K562 (cell line): ENCODE results near the gene FIZ1. TPM values are rescaled to one million over a fixed set of nuclear protein-coding genes. Genes with fewer than 3 reads are reported as not detected.
A peak's percentile ranks its signal among the peaks of the same experiment; 100 is the strongest.

Experiments used
- CHCHD3 ChIP-seq: fragments of 250-450 bp; sonication (Bioruptor Pico); IDR thresholded peaks from 2 replicates; pipeline ENCODE4 v2.1.2; 2022; ENCODE audit warnings: mild to moderate bottlenecking
- ELF4 ChIP-seq: fragments of 450-650 bp; formaldehyde crosslinking; IDR thresholded peaks from 2 replicates; pipeline ENCODE4 v1.4.0; 2022; ENCODE audit warnings: missing genetic modification characterization
- KLF6 ChIP-seq: fragments of 250-450 bp; sonication (Bioruptor Pico); IDR thresholded peaks from 2 replicates; pipeline ENCODE4 v1.4.0; 2020; ENCODE audit warnings: mild to moderate bottlenecking, moderate library complexity, borderline replicate concordance
- MAFK ChIP-seq: IDR thresholded peaks from 2 replicates; pipeline ENCODE4 v1.6.1; 2011; ENCODE audit warnings: low read length, improper control_type of control experiment
- MAZ ChIP-seq, 2 experiments: fragments of 450-650 bp in 1 of 2; sonication (generic) in 1 of 2; formaldehyde crosslinking; IDR thresholded peaks in 1 of 2; conservative IDR thresholded peaks in 1 of 2; 2 replicates each; pipeline versions ENCODE4 v1.4.0 to v1.5.0; 2020; ENCODE audit warnings: mild to moderate bottlenecking in 1 of 2, missing genetic modification reagents in 1 of 2
- SAFB2 ChIP-seq: fragments of 200-400 bp; formaldehyde crosslinking; IDR thresholded peaks from 2 replicates; pipeline ENCODE4 v1.6.1; 2018; ENCODE audit warnings: borderline replicate concordance, low read length, low read depth, moderate library complexity; ENCODE audit not compliant: severe bottlenecking
- STAT5B ChIP-seq: fragments of 250-450 bp; sonication (Bioruptor Pico); IDR thresholded peaks from 2 replicates; pipeline ENCODE4 v1.8.0; 2021; ENCODE audit warnings: mild to moderate bottlenecking, inconsistent platforms
- TEAD2 ChIP-seq: fragments of 450-650 bp; IDR thresholded peaks from 2 replicates; pipeline ENCODE4 v1.6.1; 2016; ENCODE audit warnings: missing genetic modification characterization, control low read depth, missing compliant biosample characterization
- TRIM24 ChIP-seq, 2 experiments: fragments of 450-650 bp; IDR thresholded peaks; 2 replicates each; pipeline ENCODE4 v1.6.1; 2016
- VEZF1 ChIP-seq: fragments of 200-800 bp; sonication (Bioruptor generic); IDR thresholded peaks from 2 replicates; pipeline ENCODE4 v1.6.1; 2017; ENCODE audit warnings: missing genetic modification characterization, missing compliant biosample characterization
- ZBTB2 ChIP-seq: fragments of 450-650 bp; IDR thresholded peaks from 2 replicates; pipeline ENCODE4 v1.6.1; 2016; ENCODE audit warnings: antibody characterized with exemption
- ZNF165 ChIP-seq: fragments of 250-450 bp; sonication (Bioruptor Pico); IDR thresholded peaks from 2 replicates; pipeline ENCODE4 v1.4.0; 2020; ENCODE audit warnings: borderline replicate concordance
- ZNF445 ChIP-seq: fragments of 250-450 bp; sonication (Bioruptor Pico); IDR thresholded peaks from 2 replicates; pipeline ENCODE4 v1.4.0; 2020; ENCODE audit warnings: low read depth, mild to moderate bottlenecking, moderate library complexity
- polyA plus RNA-seq, 8 experiments: library from polyadenylated mRNA; depleted of rRNA in 4 of 8; stranded (reverse) in 5 of 8; unstranded in 3 of 8; fragments of >200 nt; fragmentation: Nextera tagmentation in 2 of 8; fragmentation: Illumina TruSeq in 1 of 8; extraction: Ambion mirVana in 2 of 8; extraction: Trizol in 1 of 8; gene quantifications; 2 replicates each; pipeline versions ENCODE4 v1.2.1 to v1.2.3, GENCODE V29; 2011 to 2014; ENCODE audit warnings: inconsistent platforms in 1 of 8, missing spikeins in 1 of 8
- total RNA-seq, 7 experiments: library from RNA; depleted of rRNA in 6 of 7; stranded (reverse); fragments of >200 nt in 6 of 7; fragmentation: Illumina TruSeq in 2 of 7; extraction: Trizol in 2 of 7; gene quantifications; 2 replicates each; pipeline versions ENCODE4 v1.2.1 to v1.2.3, GENCODE V29; 2011 to 2021; ENCODE audit warnings: low replicate concordance in 1 of 7
- TF ChIP-seq, protein P1 (sequence below): fragments of 250-450 bp; sonication (Bioruptor Pico); IDR thresholded peaks from 2 replicates; pipeline ENCODE4 v1.8.0; 2021; ENCODE audit warnings: moderate library complexity, mild to moderate bottlenecking, inconsistent platforms
- TF ChIP-seq, protein P2 (sequence below), 2 experiments: fragments of 450-650 bp; IDR thresholded peaks; 2 replicates each; pipeline ENCODE4 v1.6.1; 2016; ENCODE audit warnings: mild to moderate bottlenecking in 2 of 2, borderline replicate concordance in 1 of 2, low read depth in 1 of 2, moderate library complexity in 1 of 2

Gene FIZ1
- total and polyA plus RNA-seq, 9 of the 15 experiments (the other 6 are each of a cell fraction or from before 2014, with no cell fraction given), result 0.79 to 17.5 (median 5.5) TPM

GRCh38 chr19:55598719-55599467, 424 bp downstream of the FIZ1 start (continued):
- TF ChIP-seq, protein P1, sequence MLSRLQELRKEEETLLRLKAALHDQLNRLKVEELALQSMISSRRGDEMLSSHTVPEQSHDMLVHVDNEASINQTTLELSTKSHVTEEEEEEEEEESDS (CRISPR knock-in tag), result no peak
- TF ChIP-seq TEAD2 (no peak), CHCHD3 (no peak), STAT5B (CRISPR knock-in tag) (no peak), KLF6 (CRISPR knock-in tag) (no peak), ZBTB2 (no peak), MAZ (CRISPR knock-in tag; conservative IDR thresholded peaks at IDR 0.05 in 1 of 2, IDR thresholded peaks at IDR 0.05 in 1 of 2) (peak; percentile 95 to 97), VEZF1 (CRISPR knock-in tag) (peak; percentile 97; the same call in 1 of the 2 replicates), ZNF445 (CRISPR knock-in tag) (no peak), ZNF165 (CRISPR knock-in tag) (no peak), MAFK (no peak), ELF4 (CRISPR knock-in tag) (peak; percentile 85), SAFB2 (no peak), TRIM24 (IDR thresholded peaks at IDR 0.05) (no peak)
- TF ChIP-seq, protein P2, sequence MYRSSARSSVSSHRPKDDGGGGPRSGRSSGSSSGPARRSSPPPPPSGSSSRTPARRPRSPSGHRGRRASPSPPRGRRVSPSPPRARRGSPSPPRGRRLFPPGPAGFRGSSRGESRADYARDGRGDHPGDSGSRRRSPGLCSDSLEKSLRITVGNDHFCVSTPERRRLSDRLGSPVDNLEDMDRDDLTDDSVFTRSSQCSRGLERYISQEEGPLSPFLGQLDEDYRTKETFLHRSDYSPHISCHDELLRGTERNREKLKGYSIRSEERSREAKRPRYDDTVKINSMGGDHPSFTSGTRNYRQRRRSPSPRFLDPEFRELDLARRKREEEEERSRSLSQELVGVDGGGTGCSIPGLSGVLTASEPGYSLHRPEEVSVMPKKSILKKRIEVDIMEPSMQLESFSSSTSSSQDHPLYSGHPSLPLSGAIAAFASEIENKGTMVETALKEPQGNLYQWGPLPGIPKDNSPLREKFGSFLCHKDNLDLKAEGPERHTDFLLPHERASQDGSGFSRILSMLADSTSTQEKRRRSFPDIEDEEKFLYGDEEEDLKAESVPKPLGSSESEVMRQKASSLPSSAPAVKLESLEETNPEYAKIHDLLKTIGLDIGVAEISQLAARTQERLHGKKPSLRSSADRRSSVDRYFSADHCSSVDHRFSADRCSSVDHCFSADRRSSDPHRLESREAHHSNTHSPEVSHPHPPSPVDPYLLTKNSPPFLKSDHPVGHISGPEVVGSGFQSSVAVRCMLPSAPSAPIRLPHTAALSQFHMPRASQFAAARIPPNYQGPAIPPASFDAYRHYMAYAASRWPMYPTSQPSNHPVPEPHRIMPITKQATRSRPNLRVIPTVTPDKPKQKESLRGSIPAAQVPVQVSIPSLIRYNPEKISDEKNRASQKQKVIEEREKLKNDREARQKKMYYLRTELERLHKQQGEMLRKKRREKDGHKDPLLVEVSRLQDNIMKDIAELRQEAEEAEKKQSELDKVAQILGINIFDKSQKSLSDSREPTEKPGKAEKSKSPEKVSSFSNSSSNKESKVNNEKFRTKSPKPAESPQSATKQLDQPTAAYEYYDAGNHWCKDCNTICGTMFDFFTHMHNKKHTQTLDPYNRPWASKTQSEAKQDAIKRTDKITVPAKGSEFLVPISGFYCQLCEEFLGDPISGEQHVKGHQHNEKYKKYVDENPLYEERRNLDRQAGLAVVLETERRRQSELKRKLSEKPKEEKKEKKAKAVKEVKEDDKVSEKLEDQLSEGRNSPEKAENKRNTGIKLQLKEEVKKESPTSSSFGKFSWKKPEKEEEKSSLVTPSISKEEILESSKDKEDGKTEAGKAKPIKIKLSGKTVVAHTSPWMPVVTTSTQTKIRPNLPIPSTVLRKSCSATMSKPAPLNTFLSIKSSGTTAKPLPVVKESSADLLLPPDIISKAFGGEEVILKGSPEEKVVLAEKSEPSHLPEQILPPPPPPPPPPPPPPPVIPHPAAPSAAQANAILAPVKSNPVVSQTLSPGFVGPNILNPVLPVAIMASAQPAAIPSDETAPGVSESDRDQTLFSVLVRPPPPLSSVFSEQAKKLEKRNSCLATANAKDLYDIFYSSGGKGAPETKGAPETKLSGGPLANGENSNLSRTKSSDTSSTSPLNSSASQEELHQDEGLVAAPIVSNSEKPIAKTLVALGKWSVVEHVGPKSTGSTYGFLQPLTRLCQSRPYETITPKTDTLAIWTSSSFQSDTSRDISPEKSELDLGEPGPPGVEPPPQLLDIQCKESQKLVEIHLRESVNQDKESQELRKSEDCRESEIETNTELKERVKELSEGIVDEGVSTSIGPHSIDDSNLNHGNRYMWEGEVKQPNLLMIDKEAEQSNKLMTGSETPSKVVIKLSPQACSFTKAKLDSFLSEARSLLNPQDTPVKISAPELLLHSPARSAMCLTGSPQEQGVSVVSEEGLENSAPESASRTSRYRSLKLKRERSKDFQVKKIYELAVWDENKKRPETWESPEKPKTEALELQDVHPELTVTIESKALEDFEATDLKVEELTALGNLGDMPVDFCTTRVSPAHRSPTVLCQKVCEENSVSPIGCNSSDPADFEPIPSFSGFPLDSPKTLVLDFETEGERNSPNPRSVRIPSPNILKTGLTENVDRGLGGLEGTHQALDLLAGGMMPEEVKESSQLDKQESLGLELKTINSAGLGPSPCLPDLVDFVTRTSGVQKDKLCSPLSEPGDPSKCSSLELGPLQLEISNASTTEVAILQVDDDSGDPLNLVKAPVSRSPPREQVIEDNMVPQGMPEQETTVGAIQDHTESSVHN (IDR thresholded peaks at IDR 0.05; ENCODE audit: borderline replicate concordance in 1 of 2, low read depth in 1 of 2), result no peak
